GM19193 (cell line): Measurements from ENCODE around the gene SMPD2.

Experiments used
- POLR2A ChIP-seq: IDR thresholded peaks from 4 replicates; pipeline ENCODE4 v1.6.1; 2011; ENCODE audit not compliant: insufficient read depth, insufficient read length; ENCODE audit errors: extremely low read depth

The SMPD2 gene

GRCh38 chr6:109469591-109470189, 29.2 kb downstream of the SMPD2 start:
- no peak for TF ChIP-seq POLR2A

GRCh38 chr6:109471105-109471810, 30.7 kb downstream of the SMPD2 start:
- TF ChIP-seq POLR2A, result no peak

- no peak for TF ChIP-seq POLR2A
These were observed 31.8 kb downstream of the SMPD2 start for GRCh38 chr6:109472132-109472995.

GRCh38 chr6:109473120-109473519, 32.6 kb downstream of the SMPD2 start:
- TF ChIP-seq POLR2A, result no peak

- no peak for TF ChIP-seq POLR2A
These were observed 34.5 kb downstream of the SMPD2 start for GRCh38 chr6:109474995-109475394.

- no peak for TF ChIP-seq POLR2A
These were observed 35.1 kb downstream of the SMPD2 start for GRCh38 chr6:109475625-109476024.

GRCh38 chr6:109477184-109477583, 36.7 kb downstream of the SMPD2 start:
- TF ChIP-seq POLR2A, result no peak

- no peak for TF ChIP-seq POLR2A
These were observed 37.2 kb downstream of the SMPD2 start for GRCh38 chr6:109477725-109478124.

GRCh38 chr6:109478222-109478805, 37.8 kb downstream of the SMPD2 start:
- TF ChIP-seq POLR2A, result no peak

- no peak for TF ChIP-seq POLR2A
These were observed 38.5 kb downstream of the SMPD2 start for GRCh38 chr6:109478841-109479624.

GRCh38 chr6:109480993-109481480, 40.5 kb downstream of the SMPD2 start:
- no peak for TF ChIP-seq POLR2A

GRCh38 chr6:109482905-109483734, 42.6 kb downstream of the SMPD2 start, which contains the start of gene ZBTB24:
Gene ZBTB24 (minus strand): TSS chr6:109483219. CDS start chr6:109482026, 1,193 bp downstream.
- TF ChIP-seq POLR2A, result peak; percentile 78

GRCh38 chr6:109483735-109484057, 43.2 kb downstream of the SMPD2 start:
- no peak for TF ChIP-seq POLR2A
